NCI-H510A (cell line): ENCODE measurements around the gene INPP5A.

Experiments
- DNase-seq: peaks from one replicate; lab custom pipeline; 2025; lab: John Stamatoyannopoulos, UW

INPP5A gene

GRCh38 chr10:132519382-132520176 lies 18.0 kb upstream of the INPP5A start:
- DNase-seq = no peak

- no peak for DNase-seq
Measured at GRCh38 chr10:132520177-132520811, 17.3 kb upstream of the INPP5A start.

GRCh38 chr10:132521041-132521465 lies 16.5 kb upstream of the INPP5A start:
- no peak for DNase-seq

- DNase-seq = no peak
Measured at GRCh38 chr10:132521466-132522102, 16.0 kb upstream of the INPP5A start.

GRCh38 chr10:132522521-132523411 lies 14.8 kb upstream of the INPP5A start:
- DNase-seq = no peak

- no peak for DNase-seq
Measured at GRCh38 chr10:132523561-132524442, 13.8 kb upstream of the INPP5A start.

- DNase-seq = no peak
Measured at GRCh38 chr10:132524443-132525285, 12.9 kb upstream of the INPP5A start.

- DNase-seq = no peak
Measured at GRCh38 chr10:132526676-132527075, 10.9 kb upstream of the INPP5A start.

GRCh38 chr10:132527339-132528063 lies 10.1 kb upstream of the INPP5A start:
- no peak for DNase-seq

GRCh38 chr10:132528064-132528691 lies 9.4 kb upstream of the INPP5A start:
- no peak for DNase-seq

GRCh38 chr10:132532179-132532578 lies 5.4 kb upstream of the INPP5A start:
- DNase-seq = no peak

- no peak for DNase-seq
Measured at GRCh38 chr10:132532749-132533560, 4.6 kb upstream of the INPP5A start.

- no peak for DNase-seq
Measured at GRCh38 chr10:132533571-132534260, 3.9 kb upstream of the INPP5A start.

GRCh38 chr10:132534391-132535064 lies 3.1 kb upstream of the INPP5A start:
- no peak for DNase-seq

GRCh38 chr10:132535065-132535651 lies 2.4 kb upstream of the INPP5A start:
- DNase-seq = no peak

GRCh38 chr10:132536241-132536876 lies 1.2 kb upstream of the INPP5A start:
- DNase-seq = no peak
